ENCODE measurements around the gene EFNA5.

The EFNA5 gene

DNA sequence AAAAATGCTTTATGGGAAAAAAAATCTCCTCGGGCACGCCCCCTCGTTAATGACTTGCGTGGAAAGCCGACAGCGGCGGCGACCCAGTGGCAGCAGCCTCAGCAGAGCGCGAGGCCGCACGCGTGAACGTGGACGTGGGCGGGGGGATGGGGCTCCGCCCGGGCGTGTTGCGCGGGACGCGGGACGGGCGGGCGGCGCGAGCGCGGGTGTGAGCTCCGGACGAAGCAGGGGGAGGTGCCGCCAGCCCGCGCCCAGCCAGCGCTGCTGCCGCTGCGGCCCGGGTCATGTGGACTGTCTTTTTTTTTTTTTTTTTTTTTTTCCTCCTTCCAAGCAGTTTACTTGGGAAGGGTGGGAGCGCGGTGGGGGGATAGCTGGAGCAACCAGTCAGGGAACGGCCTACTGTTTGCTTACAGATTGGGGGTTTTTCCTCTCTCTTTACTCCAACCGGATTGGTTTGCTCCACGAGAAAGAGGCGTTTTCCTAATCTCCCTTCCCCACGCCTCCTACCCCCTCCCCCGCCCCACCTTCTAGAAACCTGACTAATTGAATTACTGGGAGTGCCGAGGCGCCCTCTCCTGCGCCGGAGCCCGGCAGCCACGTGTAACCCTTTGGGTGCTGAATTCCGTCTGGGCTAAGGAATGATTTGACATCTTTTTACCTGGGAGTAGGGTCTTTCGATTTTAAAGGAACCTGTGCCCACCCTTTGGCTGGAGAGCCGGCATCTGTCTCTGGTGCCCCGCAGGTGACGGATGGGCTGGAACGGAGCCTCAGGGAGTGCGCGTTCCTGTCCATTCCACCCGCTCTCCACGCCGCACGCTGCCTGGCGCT is 1.7 kb upstream of the EFNA5 start:
- FAIRE-seq = no peak

DNA sequence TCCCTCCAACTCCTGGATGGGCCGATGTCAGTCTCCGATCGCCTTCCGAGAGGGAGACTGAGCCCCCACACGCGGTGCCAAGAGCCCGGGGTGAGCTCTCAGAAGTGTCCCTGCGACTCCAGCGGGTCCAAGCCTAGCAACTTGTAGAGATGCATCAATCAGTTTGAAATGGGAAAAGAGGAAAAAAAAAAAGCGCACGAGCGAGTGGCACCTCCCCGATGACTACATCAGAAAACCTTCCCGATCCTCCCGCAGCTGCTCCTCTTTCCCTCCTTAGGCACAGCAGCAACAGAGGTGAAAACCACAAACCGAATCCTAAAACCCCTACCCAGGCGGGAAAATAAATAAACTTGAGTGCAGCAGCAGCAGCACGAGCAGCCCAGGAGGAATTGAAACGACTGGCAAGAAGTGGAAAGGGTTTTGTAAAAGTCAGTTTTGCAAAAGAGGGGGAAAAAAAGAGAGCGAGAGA is 1.0 kb upstream of the EFNA5 start:
- no peak for FAIRE-seq

DNA sequence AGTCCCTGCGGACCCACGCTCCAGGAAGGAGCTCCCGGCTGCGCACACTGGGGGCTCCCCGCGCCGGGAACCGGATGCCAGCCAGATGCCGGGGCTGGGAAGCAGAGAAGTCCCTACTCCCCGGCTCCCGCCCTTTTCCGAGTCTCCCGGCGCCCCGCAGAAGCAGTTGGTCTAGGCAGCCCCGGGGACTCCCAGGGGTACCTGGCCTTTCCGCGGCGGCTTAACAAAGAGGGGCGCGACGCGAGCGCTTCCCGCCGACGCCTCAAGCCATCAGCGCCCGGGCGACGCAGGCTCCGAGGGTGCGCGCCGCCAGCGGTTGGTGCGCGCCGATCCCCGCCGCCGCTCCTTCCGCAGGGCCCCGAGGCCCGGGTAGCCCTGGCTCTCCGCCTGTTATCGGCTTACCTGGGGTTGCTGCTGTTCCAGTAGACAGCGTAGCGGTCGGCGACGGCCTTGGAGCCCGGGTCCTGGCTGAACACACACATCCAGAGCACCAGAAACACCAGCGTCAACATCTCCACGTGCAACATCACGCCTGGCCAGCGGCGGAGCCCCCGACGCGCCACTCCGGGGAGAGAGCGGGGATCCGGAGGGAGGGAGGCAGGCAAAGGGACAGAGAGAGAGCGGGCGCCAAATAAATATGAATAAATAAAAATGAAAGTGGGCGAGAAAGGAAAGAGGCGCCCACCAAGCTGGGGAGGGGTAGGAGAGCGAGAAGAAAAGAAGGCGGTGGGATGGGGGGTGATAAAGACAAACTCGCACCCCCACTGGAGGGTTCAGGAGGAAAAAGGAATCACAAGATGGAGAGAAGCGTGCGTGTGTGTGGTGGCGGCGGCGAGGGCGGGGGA is 428 bp downstream of the EFNA5 start:
- FAIRE-seq = no peak

DNA sequence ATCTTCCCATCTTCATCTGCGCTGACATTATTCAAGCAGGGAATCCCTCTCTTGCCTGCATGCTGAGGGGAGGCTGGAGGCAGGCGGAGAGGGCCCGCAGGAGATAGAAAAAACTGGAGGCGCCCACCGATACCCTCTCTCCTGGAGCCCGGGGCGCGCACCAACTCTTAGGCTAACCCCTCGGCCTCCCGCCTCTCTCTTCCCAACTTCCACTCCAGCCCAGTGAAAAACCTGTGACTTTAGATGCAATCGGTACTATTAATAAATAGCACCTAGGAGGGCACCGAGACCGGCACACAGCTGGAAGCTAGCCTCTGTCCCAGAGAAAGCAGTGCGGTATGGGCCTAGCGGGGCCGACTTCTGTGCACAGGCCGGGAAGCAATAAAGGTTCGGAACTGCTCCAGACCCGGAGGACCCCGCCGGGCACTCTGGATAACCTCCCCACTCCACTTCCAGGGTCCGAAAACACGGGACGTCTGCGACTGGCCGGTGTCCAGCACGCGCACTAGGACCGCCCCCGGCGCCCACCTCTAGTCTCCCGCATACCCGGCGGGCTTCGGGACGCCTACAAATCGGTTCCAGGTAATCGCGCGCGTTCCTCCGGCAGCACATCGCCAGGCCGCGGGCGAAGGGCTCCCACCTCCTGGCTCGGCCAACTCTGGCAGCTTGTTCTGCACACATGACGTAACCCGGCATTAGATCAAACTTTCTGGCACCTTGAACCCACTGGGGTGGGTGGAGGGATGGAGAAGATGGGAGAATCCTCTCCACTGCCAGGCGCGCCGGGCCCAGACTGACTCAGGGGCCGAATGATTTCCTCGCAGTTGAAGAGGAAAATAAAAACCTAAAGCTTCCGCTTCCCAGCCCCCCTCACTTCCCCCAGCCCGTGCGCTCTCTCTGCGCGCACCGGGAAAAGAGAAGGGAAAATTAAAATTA is 1.4 kb downstream of the EFNA5 start:
- FAIRE-seq = no peak

DNA sequence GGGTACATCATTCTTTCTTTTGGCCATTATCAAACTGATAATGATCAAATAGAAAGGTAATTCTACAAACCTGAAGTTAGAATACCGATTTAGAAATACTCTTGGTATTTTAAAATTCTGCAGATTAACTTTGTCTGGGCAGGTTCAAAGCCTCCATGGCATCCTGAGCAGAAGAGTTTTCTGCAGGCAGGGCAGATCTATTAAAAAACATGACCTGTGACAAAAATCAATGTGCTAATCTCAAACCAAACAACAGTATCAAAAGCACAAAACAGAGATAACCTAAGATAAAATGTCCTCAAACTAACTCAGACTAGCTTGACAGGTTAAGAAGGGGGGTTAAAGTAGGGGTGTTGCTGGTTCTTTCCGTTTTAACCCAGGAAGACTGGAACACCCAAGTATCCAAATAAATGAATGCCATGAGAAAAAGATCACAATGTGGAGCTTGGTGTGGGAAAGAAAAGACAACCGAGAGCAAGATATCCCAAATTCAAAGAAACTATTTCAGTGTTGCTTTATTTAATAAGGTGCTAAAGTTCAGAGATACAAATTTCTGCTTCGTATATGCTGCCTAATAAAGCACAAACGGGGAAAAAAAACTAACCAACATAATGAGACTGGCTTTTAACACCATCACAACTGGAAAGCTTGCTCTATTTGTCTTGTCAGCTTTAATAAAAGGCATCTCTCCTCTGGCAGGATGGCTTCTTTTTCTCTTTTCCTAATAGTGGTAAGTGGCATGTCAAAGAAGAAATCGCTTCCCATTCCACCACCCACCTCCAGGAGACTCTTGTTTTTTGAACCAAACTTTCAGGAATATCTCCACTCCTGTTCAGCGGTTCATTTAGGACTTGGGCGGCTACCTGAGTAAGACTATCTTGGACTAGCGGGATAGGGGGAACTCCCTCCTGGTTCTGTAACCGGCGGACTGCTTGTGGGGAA is 2.3 kb downstream of the EFNA5 start:
- FAIRE-seq = no peak

DNA sequence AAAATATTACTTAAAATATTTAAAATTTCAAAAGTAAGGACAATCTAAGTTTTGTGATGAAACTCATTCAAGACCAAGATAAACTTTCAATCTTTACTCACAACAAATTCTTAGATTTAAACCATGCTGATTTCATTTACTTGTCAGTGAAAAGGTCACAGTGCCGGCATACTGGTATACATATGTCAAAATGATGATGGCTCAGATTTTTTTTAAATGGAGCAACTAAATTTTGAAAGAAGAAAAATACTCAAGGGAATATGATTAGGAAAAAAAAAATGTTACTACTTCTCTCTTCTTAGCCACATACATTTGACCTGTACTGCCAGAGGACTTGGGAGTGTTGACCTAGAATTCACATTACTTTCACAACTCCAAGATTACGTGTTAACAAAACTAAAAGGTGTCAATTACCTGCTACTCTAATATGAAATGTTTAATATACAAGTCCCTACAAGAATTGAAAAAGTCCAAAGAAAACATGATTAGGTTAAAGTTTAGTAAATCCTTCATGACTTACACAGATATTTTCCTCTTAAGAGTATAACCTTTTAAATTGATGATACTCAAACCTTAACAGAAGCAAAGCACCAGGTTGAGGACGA is 4.6 kb downstream of the EFNA5 start:
- no peak for FAIRE-seq

DNA sequence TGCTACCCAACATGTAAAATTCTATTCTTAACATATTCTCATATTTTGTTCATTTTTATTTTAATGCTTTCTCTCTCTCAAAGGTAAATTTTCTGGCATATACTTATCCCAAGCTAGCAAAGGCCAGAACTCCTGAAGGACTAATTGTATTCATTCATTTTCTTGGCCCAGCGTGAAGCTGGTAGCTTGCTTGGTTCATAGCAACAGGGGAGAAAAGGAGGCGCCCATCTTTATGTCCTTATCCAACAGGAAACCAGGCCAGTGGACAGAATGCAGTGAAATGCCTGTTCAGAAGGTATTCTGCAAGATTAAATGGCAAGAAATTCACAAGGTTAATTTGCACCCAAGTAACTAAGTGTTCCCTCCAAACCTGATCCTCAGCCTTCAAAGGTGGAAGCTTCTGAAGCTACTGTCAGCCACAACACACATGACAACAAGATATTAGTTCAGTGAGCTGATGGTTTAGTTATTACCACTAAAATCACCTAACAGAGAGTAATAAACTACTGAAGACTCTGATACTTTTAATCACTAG is 5.6 kb downstream of the EFNA5 start:
- FAIRE-seq = no peak

DNA sequence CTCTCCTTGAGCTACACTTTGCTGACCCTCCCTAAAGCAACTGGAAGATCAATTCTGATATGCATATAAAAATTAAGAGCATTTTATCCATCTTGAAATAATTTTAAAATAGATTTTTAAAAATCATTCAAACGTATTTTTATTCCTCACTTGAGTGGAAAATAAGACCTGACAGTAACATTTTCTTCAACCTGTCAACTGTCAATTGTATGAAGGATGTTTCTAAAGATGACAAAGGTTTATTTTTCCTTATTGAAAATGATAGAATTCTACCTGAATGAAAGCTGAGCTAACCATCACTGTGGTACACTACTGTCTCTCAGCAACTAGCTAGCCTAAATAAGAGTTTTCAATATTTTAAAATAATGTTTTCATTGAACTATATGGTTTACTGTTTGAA is 7.0 kb downstream of the EFNA5 start:
- no peak for FAIRE-seq

DNA sequence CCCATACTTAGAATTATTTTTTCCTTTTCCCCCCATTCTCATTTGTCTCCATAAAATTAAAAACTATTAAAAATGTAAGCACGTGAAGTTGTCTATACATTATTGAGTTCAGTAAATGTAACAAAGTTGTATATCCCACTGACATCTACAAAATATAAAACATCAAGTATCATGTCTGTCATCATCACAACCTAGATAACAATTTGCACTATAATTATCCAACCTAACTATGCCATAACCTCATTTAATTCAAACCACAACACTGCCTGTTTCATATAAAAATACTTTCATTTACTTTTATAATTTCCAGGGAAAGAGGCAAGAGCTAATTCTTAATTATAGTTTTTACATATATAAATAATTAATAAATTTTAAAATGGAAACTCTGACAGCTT is 9.1 kb downstream of the EFNA5 start:
- FAIRE-seq = no peak

DNA sequence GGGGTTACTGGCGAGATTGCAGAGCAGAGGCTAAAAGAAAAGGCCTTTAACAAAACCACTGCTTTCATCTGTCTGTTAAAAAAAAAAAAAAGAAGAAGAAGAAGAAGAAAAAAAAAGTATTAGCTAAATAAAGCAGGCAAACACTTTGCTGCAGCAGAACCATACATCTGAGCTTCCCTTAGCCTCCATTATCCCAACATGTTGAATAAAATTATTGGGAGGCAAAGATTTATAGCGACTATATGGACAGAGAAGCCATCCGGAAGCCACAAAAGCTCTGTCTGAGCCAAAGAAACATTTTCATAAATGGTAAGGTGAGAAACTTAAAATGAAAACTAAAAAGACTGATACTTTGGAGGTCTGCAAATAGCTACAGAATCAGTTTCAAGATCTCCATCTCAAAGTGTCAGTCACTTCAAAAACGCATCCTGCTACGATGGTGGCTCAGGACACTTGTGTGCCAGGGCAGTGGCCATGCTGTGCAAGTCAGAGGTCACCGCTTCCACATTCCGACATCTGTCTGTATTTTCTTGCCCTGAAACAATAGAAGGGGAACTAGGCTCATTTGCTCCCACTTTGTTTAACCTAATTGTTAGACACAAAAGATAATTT is 9.6 kb downstream of the EFNA5 start:
- no peak for FAIRE-seq

DNA sequence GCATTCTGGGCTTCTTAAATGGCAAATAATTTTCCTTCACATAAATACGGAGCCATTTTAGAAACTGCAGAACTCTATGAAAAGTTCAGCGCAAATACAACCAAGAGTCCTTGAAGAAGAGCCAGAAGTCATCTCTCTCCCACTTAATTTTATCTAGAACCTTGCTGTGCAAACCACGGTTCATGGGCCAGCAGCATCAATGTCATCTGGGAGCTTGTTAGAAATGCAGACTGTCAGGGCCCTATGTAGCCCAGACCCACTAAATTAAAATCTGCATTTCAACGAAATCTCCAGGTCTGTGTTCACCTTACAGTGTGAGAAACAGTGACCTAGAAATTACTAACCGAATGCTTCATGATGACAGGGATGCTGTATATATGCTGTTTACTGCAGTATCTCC is 12.2 kb downstream of the EFNA5 start:
- no peak for FAIRE-seq

DNA sequence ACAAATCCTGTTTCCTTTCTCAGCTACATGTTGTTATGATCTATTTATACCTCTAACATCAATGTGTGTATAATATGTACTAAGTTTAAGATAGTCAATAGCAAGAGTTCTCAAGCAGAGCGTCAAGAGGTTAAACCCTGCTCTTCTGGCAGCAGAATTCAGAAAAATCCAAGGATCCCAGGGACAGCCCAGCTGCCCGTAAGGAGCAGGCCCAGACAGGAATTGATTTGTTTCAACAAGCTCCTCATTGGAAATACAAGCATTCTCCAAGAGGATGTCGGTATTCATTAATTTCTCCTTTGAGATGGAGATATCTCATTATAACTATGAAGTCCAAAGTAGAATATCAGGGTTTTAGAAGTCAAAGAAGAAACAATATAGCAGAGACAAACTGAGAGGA is 14.9 kb downstream of the EFNA5 start:
- FAIRE-seq = no peak

DNA sequence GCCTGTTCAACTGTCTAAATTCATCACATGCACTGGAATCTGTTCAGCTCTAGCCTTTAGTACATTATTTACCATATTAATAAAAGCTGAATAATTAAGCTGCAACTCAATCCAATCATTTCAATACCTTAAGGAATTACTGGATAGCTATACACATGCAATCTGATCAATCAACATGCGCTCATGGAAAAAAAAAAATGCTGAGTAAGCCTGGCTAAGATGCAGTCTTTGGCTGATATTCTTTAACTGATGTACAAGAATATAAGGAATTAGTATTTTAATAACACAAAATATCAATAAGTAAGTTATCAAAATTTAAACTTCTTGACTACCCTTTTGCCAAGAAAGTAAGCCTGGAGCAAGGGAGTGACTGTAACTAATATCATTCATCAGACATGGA is 15.9 kb downstream of the EFNA5 start:
- FAIRE-seq = no peak

DNA sequence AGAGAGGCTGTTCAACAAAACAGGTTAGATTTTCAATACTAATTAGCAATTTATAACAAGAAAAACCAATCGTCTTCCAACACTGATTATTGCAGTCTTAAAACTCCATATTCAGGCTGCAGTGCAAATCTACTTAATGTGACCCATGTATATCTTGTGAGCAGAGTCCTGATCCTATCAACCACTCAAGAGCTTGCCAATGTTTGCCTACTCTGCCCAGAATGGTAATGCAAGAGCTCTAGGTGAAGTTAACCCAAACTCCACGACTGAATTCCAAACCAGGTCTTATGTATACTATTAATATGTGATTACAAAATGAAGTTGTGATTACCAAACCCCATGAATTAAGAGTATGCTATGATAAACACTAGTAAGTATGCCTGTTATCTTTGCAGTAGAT is 17.1 kb downstream of the EFNA5 start:
- FAIRE-seq = no peak

DNA sequence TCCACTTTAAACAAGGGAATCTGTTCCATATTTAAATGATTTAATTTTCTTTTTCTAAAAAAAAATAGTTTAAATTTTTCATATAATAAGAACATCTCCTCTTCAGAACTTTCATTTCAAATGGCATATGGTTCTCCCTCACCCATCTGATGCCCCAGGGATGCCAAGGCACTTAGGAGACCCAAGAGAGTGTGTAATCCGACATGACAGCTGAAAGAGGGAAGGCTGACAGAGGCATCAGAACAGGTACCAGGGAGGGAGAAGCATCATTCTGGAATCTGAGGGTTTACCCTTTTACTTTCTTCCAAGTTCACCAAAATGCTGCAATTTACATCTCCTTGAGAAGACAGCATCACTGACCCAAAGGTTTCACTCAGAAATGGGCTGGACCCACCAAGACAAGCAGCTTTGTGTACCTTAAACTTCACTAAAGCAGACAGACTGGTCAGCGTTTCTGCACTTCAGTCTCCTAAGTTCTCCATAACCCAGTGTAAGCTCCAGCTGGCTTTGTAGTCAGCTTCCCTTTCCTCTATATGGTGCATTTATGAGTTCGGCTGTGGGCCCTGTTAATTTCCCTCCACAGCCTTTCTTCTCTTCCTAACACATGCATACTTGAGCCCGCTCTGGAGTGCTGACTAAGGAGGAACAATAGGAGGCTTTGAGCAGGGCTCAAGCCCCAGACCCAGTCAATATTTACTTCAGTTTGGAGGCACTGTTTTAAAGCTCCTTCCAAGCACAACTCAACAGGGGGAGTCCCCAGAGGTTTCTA is 17.7 kb downstream of the EFNA5 start:
- FAIRE-seq = no peak

DNA sequence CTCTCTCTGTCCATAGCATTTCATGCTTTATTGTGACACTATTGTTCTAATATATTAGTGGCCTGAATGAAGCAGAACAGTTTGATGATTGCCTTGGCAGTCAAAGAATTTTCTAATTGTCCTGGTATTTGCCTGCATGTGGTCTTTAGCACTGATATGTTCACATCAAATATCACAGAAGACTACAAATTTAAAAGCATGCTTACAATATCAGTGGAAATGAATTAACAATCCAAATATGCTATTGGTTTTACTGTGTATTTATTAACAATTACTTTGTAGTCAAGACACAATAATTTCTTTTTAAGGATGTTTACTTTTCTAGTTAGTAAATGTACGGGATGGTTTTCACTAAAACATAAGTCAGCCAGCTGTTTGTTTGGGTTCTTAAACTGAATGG is 18.3 kb downstream of the EFNA5 start:
- FAIRE-seq = no peak

DNA sequence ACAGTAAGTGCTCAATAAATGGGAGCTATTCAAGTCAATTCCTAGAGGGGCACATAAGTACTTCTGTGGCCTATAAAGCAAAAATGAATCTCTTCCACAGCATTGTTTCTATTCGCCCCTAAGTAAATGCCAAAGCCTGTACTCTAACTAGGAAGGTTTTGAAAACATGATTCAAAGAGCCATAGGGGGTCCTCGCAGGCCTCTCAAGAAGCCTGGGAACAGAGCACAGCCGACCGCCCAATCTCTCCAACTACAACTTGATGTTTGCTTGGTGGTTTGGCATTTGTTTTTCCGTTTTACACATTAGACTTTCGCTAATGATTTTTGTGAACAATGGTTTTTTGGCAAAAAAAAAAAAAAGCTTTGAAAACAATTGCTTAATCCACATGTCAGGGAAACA is 19.4 kb downstream of the EFNA5 start:
- no peak for FAIRE-seq

DNA sequence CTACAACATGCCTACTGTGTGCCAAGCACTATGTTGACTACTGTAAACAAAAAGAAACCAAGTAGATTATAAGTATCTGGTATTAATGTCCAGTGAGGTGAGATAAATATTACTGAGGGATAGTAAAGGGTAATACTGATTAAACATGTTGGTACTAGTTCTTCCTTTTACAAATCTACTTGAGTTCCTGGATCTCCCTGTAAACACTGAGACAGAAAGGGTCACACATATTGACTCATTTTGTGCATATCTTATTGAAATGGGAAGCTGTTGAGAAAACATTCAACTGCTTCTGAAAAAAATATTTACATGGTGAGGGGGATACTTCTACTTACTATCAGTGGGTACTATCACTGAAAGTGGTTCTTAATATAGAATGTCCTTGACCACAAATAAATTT is 24.3 kb downstream of the EFNA5 start:
- FAIRE-seq = no peak

DNA sequence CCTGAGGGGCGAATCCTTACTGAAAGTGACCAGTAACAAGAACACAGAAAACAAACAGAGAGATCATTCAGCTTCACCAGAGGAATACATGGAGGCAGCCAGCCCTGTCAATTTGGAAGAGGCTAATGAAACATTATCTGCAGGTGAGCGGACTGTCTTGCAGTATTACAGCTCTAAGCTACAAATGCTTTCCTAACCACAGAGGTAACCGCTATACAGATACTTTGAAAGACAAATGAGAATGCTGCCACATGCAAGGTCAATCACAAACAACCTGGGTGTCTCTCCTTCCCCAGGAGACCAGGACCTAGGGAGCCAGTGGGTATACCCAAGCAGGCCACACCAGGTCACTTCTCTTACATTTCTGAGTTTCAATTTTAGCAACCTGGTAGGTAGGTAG is 30.2 kb downstream of the EFNA5 start:
- FAIRE-seq = no peak

DNA sequence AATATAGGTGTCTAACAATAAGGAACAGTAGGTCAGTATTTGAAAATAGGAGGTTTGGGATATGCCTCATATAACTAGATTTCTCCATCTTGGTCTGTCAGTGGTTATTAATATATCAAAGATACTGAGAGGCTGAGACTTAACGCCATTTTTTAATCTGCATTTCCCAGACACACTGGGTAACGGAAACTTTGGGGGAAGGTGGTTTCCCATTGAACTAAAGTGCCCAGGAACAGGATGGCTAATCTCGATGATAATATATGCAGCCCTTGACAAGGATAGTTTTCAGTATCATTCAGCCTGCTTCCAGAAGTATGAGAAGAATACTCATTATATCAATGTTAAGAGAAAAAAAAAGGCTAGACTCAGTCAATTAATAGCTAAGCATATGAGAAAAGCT is 30.7 kb downstream of the EFNA5 start:
- FAIRE-seq = no peak
